Peyer's patch (tissue), 4 donors: ENCODE measurements around the gene S1PR5.

Experiments used
- POLR2A ChIP-seq, 2 donors: fragments of 450-650 bp; IDR thresholded peaks; one replicate each; pipeline ENCODE4 v1.5.1; 2017; ENCODE audit warnings: antibody characterized with exemption in 2 of 2, mild to moderate bottlenecking in 2 of 2, moderate library complexity in 2 of 2
- TF ChIP-seq, protein P1 (sequence below), 6 experiments: fragments of 450-650 bp in 4 of 6; fragments of 200-600 bp in 2 of 6; sonication (generic) in 1 of 6; IDR thresholded peaks; one replicate each; pipeline ENCODE4 v1.5.1; 2017 to 2019; ENCODE audit warnings: antibody characterized with exemption in 6 of 6, mild to moderate bottlenecking in 3 of 6, moderate library complexity in 1 of 6

DNA sequence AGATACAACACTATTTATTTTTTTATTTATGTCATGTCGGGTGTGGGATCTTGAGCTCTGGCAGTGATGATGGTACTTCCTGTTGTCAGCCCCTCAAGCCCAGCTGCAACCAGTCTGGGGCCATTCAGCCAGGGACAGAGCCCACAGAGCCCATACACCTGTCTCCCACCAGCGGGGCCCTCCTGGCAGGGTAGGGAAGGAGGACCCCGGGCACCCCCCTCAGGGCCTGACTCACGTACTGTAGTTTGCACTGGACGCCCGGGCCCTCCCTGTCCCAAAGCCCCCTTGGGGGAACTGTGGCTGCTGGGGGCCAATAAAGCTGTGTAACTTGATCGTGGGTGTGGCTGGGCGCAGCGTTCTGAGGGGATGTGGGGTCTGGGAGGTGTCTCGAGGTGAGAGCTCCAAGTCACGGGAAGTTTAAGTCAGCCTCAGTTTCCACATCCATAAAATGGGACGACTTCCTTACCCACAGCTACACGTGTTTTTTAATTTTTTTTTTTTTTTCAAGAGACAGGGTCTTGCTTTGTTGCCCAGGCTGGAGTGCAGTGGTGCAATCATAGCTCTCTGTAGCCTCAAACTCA is 35.9 kb upstream of the S1PR5 start:
- TF ChIP-seq, protein P1, sequence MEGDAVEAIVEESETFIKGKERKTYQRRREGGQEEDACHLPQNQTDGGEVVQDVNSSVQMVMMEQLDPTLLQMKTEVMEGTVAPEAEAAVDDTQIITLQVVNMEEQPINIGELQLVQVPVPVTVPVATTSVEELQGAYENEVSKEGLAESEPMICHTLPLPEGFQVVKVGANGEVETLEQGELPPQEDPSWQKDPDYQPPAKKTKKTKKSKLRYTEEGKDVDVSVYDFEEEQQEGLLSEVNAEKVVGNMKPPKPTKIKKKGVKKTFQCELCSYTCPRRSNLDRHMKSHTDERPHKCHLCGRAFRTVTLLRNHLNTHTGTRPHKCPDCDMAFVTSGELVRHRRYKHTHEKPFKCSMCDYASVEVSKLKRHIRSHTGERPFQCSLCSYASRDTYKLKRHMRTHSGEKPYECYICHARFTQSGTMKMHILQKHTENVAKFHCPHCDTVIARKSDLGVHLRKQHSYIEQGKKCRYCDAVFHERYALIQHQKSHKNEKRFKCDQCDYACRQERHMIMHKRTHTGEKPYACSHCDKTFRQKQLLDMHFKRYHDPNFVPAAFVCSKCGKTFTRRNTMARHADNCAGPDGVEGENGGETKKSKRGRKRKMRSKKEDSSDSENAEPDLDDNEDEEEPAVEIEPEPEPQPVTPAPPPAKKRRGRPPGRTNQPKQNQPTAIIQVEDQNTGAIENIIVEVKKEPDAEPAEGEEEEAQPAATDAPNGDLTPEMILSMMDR (IDR thresholded peaks at IDR 0.05), result no peak
- no peak for TF ChIP-seq POLR2A (IDR thresholded peaks at IDR 0.05)
